ENCODE data around the gene NRP1.

NRP1 gene

DNA sequence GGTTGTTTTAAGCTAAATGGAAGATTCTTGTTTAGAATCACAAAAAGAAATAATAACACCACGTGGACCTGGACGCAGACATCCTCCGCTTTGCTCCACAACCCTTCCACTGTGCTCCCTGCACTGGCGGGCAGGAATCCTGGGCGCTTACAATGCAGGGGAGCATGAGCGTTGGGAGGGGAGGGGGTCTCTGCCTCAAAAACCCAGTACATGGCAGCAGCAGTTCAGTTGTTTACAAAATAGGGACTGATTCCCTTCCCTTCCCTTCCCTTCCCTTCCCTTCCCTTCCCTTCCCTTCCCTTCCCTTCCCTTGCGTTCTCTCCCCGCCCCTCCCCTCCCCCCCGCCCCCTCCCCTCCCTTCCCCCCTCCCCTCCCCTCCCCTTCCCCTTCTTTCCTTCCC is 206.8 kb downstream of the NRP1 start:
- DNase-seq (ENCODE audit: low read depth, low spot score) = no peak

Data from brain pericyte (primary cell).